HCT116 (cell line): Measurements from ENCODE around the gene RPS14. TPM values are rescaled to one million over a fixed set of nuclear protein-coding genes. Genes with fewer than 3 reads are reported as not detected.

Source experiments
- ATAC-seq: fragments of 200-7000 bp; cut with Tn5 transposase; 2 replicates; pipeline ENCODE4 v1.9.1; 2020; ENCODE audit warnings: mild to moderate bottlenecking, moderate library complexity
- BruUV-seq: library from RNA; stranded (reverse); fragments of 400-500 nt; replicated peaks from 2 replicates; lab custom pipeline; 2021; lab: Mats Ljungman, UMichigan
- CTCF ChIA-PET: fragments of 300-600 bp; sonication (Branson Sonifier 250); formaldehyde crosslinking; loops from one replicate; lab custom pipeline; 2021; ENCODE audit warnings: antibody characterized with exemption; lab: Charles Lee
- POLR2A ChIA-PET: fragments of 300-600, 350-600 bp; sonication (Branson Sonifier 250); formaldehyde crosslinking; loops from one replicate; lab custom pipeline; 2021; ENCODE audit warnings: antibody characterized with exemption; lab: Charles Lee
- RAD21 ChIA-PET, 2 experiments: fragments of 300-600 bp; sonication (Branson Sonifier 250); formaldehyde crosslinking; loops; one replicate each; lab custom pipeline; 2023; ENCODE audit warnings: low total read pairs in 2 of 2; ENCODE audit not compliant: uncharacterized antibody in 2 of 2, unreplicated experiment in 2 of 2, low non-redundant PET in 1 of 2; lab: Charles Lee
- DNase-seq: peaks from one replicate; pipeline ENCODE4 v3.0.0-alpha.2; 2010; ENCODE audit warnings: low read depth, low spot score
- H2AFZ ChIP-seq: fragments of 200-600 bp; shearing (Covaris generic), sonication (generic); 2 replicates; pipeline ENCODE4 v1.6.1; 2017; ENCODE audit warnings: low read depth, mixed run types, mixed read lengths, antibody characterized with exemption, low read length; ENCODE audit not compliant: poor library complexity, severe bottlenecking
- H3K27ac ChIP-seq: 2 replicates; pipeline ENCODE4 v1.5.1; 2012; ENCODE audit warnings: low read depth, low read length
- H3K27me3 ChIP-seq: fragments of 200-600 bp; sonication (generic); 2 replicates; pipeline ENCODE4 v1.6.1; 2016; ENCODE audit warnings: mixed run types, low read length, mixed read lengths; ENCODE audit not compliant: insufficient read depth
- H3K36me3 ChIP-seq, 2 experiments: fragments of 200-500 bp in 1 of 2; fragments of 200-600 bp in 1 of 2; sonication (Bioruptor generic) in 1 of 2; sonication (generic) in 1 of 2; 2 replicates each; pipeline versions ENCODE4 v1.5.1 to v1.6.1; 2014 to 2016; ENCODE audit warnings: low read length in 2 of 2, inconsistent platforms in 1 of 2, mixed read lengths in 1 of 2, mixed run types in 1 of 2; ENCODE audit not compliant: insufficient read depth in 2 of 2, control insufficient read depth in 1 of 2
- H3K4me1 ChIP-seq, 2 experiments: fragments of 200-600 bp in 1 of 2; sonication (generic) in 1 of 2; 2 replicates each; pipeline versions ENCODE4 v1.5.1 to v1.6.1; 2012 to 2017; ENCODE audit warnings: low read length in 2 of 2, inconsistent platforms in 1 of 2, mild to moderate bottlenecking in 1 of 2, mixed read lengths in 1 of 2, mixed run types in 1 of 2, moderate library complexity in 1 of 2; ENCODE audit not compliant: insufficient read depth in 2 of 2, control insufficient read depth in 1 of 2
- H3K4me2 ChIP-seq: fragments of 200-600 bp; sonication (generic); 2 replicates; pipeline ENCODE4 v1.6.1; 2017; ENCODE audit warnings: mixed run types, low read length, mixed read lengths
- H3K4me3 ChIP-seq, 2 experiments: fragments of 200-600 bp in 1 of 2; sonication (generic) in 1 of 2; replicated peaks in 1 of 2; 2 replicates each; pipeline ENCODE4 v1.5.1; 2011 to 2016; ENCODE audit warnings: low read length in 2 of 2, control low read depth in 1 of 2, low read depth in 1 of 2, mild to moderate bottlenecking in 1 of 2, mixed read lengths in 1 of 2, mixed run types in 1 of 2
- H3K79me2 ChIP-seq: fragments of 200-600 bp; sonication (generic); 2 replicates; pipeline ENCODE4 v1.6.1; 2017; ENCODE audit warnings: mild to moderate bottlenecking, mixed run types, low read length, moderate library complexity, mixed read lengths; ENCODE audit not compliant: insufficient read depth
- H3K9ac ChIP-seq: fragments of 200-600 bp; sonication (generic); 2 replicates; pipeline ENCODE4 v1.6.1; 2016; ENCODE audit warnings: low read length, mixed read lengths
- H3K9me2 ChIP-seq: fragments of 200-600 bp; sonication (generic), shearing (Covaris generic); 2 replicates; pipeline ENCODE4 v1.6.1; 2017; ENCODE audit warnings: mixed run types, mild to moderate bottlenecking, moderate library complexity; ENCODE audit not compliant: insufficient read depth
- H3K9me3 ChIP-seq, 2 experiments: fragments of 200-500 bp in 1 of 2; fragments of 200-600 bp in 1 of 2; sonication (Bioruptor generic) in 1 of 2; sonication (generic) in 1 of 2; 2 replicates each; pipeline ENCODE4 v1.6.1; 2014 to 2017; ENCODE audit warnings: low read length in 2 of 2, mixed read lengths in 2 of 2, inconsistent platforms in 1 of 2, low read depth in 1 of 2, mild to moderate bottlenecking in 1 of 2, mixed run types in 1 of 2, moderate library complexity in 1 of 2; ENCODE audit not compliant: control insufficient read depth in 1 of 2, insufficient read depth in 1 of 2
- H4K20me1 ChIP-seq: fragments of 200-600 bp; sonication (generic), shearing (Covaris generic); 2 replicates; pipeline ENCODE4 v1.6.1; 2017; ENCODE audit warnings: mixed run types, mild to moderate bottlenecking, moderate library complexity; ENCODE audit not compliant: insufficient read depth
- ATF3 ChIP-seq: IDR thresholded peaks from 2 replicates; pipeline ENCODE4 v1.6.1; 2012
- CBX3 ChIP-seq: IDR thresholded peaks from 2 replicates; pipeline ENCODE4 v1.6.1; 2012; ENCODE audit warnings: low read depth
- CTCF ChIP-seq, 3 experiments: fragments of 200-600 bp in 1 of 3; sonication (generic) in 1 of 3; IDR thresholded peaks in 2 of 3; conservative IDR thresholded peaks in 1 of 3; 2 replicates each; pipeline ENCODE4 v1.5.1; 2012 to 2017; ENCODE audit warnings: low read depth in 2 of 3, low read length in 2 of 3, antibody characterized with exemption in 1 of 3, borderline replicate concordance in 1 of 3, control low read depth in 1 of 3, mild to moderate bottlenecking in 1 of 3, mixed read lengths in 1 of 3, mixed run types in 1 of 3, moderate library complexity in 1 of 3; ENCODE audit not compliant: insufficient read depth in 1 of 3
- EGR1 ChIP-seq: IDR thresholded peaks from 2 replicates; pipeline ENCODE4 v1.6.1; 2012; ENCODE audit warnings: low read depth
- ELF1 ChIP-seq: IDR thresholded peaks from 2 replicates; pipeline ENCODE4 v1.6.1; 2012; ENCODE audit warnings: low read depth, borderline replicate concordance
- EZH2phosphoT487 ChIP-seq: fragments of 200-600 bp; IDR thresholded peaks from 2 replicates; pipeline ENCODE4 v1.6.1; 2018; ENCODE audit warnings: antibody characterized with exemption, borderline replicate concordance
- FOSL1 ChIP-seq: IDR thresholded peaks from 2 replicates; pipeline ENCODE4 v1.6.1; 2012; ENCODE audit warnings: low read depth
- JUND ChIP-seq: IDR thresholded peaks from 2 replicates; pipeline ENCODE4 v1.6.1; 2012
- RAD21 ChIP-seq: IDR thresholded peaks from 2 replicates; pipeline ENCODE4 v1.6.1; 2012; ENCODE audit warnings: low read depth, mild to moderate bottlenecking
- SIN3A ChIP-seq: IDR thresholded peaks from 2 replicates; pipeline ENCODE4 v1.6.1; 2012; ENCODE audit warnings: low read depth
- SP1 ChIP-seq: IDR thresholded peaks from 2 replicates; pipeline ENCODE4 v1.6.1; 2012; ENCODE audit warnings: low read depth
- SRF ChIP-seq: IDR thresholded peaks from 2 replicates; pipeline ENCODE4 v1.6.1; 2012; ENCODE audit warnings: low read depth
- TCF7L2 ChIP-seq: IDR thresholded peaks from 2 replicates; pipeline ENCODE4 v1.7.0; 2011; ENCODE audit warnings: borderline replicate concordance, inconsistent platforms; ENCODE audit not compliant: insufficient read depth, insufficient read length; ENCODE audit errors: extremely low read depth
- YY1 ChIP-seq: IDR thresholded peaks from 2 replicates; pipeline ENCODE4 v1.6.1; 2011; ENCODE audit warnings: low read length, low read depth, moderate library complexity, mild to moderate bottlenecking; ENCODE audit not compliant: insufficient replicate concordance; ENCODE audit errors: extremely low read depth
- ZBTB33 ChIP-seq: IDR thresholded peaks from 2 replicates; pipeline ENCODE4 v1.6.1; 2011; ENCODE audit warnings: mild to moderate bottlenecking, low read length, moderate library complexity; ENCODE audit not compliant: insufficient replicate concordance; ENCODE audit errors: extremely low read depth
- ZFX ChIP-seq: fragments of 450-650 bp; IDR thresholded peaks from 2 replicates; pipeline ENCODE4 v1.6.1; 2017
- ZNF274 ChIP-seq: fragments of 200-500 bp; sonication (Bioruptor generic); IDR thresholded peaks from 2 replicates; pipeline ENCODE4 v1.6.1; 2014; ENCODE audit warnings: mild to moderate bottlenecking, low read depth, low read length, inconsistent platforms
- intact Hi-C: fragments of 100-400 bp; cut with micrococcal nuclease; formaldehyde crosslinking; loops from 2 replicates; pipeline ENCODE4 v1.10.0; 2022
- total RNA-seq: library from RNA; stranded (reverse); gene quantifications from one replicate; pipeline ENCODE4 v1.2.1, GENCODE V29; 2021; ENCODE audit not compliant: unreplicated experiment
- TF ChIP-seq, protein P1 (sequence below): IDR thresholded peaks from 2 replicates; pipeline ENCODE4 v1.6.1; 2012
- TF ChIP-seq, protein P2 (sequence below): IDR thresholded peaks from 2 replicates; pipeline ENCODE4 v1.6.1; 2012; ENCODE audit warnings: low read depth

RPS14 gene
- total RNA-seq, 1 experiment from 2014 or later, result 2,557 TPM

- Histone ChIP-seq H3K4me2 (peak overlapping the region; percentile 84), H3K27ac (peak overlapping the region; percentile 86), H3K4me3 (peak overlapping the region; percentile 94 to 96), H4K20me1 (peaks cover 26% of the 10 kb centered on the region; the same call in 1 of the 2 replicates), H3K4me1 (peaks cover 3 to 26% of the 10 kb centered on the region in 2 experiments; a peak in 3 of 4 replicates)
- TF ChIP-seq FOSL1 (no peak), JUND (no peak), CBX3 (no peak), ATF3 (no peak), RAD21 (no peak), SRF (no peak), SP1 (no peak), TCF7L2 (no peak), EZH2phosphoT487 (no peak), ZFX (no peak), CTCF (IDR thresholded peaks at IDR 0.05 in 2 of 3, conservative IDR thresholded peaks at IDR 0.05 in 1 of 3; ENCODE audit: borderline replicate concordance in 1 of 3, insufficient read depth in 1 of 3, low read depth in 2 of 3, low read length in 2 of 3) (no peak), YY1 (no peak), EGR1 (no peak), ZBTB33 (no peak), ELF1 (no peak), ZNF274 (no peak), SIN3A (no peak)
- TF ChIP-seq, protein P1, sequence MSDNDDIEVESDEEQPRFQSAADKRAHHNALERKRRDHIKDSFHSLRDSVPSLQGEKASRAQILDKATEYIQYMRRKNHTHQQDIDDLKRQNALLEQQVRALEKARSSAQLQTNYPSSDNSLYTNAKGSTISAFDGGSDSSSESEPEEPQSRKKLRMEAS, result no peak
- TF ChIP-seq, protein P2, sequence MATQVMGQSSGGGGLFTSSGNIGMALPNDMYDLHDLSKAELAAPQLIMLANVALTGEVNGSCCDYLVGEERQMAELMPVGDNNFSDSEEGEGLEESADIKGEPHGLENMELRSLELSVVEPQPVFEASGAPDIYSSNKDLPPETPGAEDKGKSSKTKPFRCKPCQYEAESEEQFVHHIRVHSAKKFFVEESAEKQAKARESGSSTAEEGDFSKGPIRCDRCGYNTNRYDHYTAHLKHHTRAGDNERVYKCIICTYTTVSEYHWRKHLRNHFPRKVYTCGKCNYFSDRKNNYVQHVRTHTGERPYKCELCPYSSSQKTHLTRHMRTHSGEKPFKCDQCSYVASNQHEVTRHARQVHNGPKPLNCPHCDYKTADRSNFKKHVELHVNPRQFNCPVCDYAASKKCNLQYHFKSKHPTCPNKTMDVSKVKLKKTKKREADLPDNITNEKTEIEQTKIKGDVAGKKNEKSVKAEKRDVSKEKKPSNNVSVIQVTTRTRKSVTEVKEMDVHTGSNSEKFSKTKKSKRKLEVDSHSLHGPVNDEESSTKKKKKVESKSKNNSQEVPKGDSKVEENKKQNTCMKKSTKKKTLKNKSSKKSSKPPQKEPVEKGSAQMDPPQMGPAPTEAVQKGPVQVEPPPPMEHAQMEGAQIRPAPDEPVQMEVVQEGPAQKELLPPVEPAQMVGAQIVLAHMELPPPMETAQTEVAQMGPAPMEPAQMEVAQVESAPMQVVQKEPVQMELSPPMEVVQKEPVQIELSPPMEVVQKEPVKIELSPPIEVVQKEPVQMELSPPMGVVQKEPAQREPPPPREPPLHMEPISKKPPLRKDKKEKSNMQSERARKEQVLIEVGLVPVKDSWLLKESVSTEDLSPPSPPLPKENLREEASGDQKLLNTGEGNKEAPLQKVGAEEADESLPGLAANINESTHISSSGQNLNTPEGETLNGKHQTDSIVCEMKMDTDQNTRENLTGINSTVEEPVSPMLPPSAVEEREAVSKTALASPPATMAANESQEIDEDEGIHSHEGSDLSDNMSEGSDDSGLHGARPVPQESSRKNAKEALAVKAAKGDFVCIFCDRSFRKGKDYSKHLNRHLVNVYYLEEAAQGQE, result no peak
- TF ChIP-seq, all 23 proteins: peak for 0
- ChIA-PET POLR2A (interaction anchor here (1.0 kb wide), 1 partner anchor 15 kb away, joined by 3 read pairs; no protein-coding TSS in a partner anchor), RAD21 (no interaction called here), CTCF (no interaction called here)
- no TSS peak for BruUV-seq
- H3K79me2 ChIP-seq, result peaks cover 51% of the 10 kb centered on the region
- ATAC-seq (no peak), DNase-seq (no peak)
- H3K27me3 ChIP-seq, result no peaks in the 10 kb centered on the region
- H3K9me2 ChIP-seq, result no peaks in the 10 kb centered on the region
- H3K36me3 ChIP-seq, result peaks cover 36 to 58% of the 10 kb centered on the region in 2 experiments
- H3K9ac ChIP-seq, result peak overlapping the region; percentile 97
- intact Hi-C loops, result no loop called here
- H2AFZ ChIP-seq, result no peak overlapping the region
- no peaks in the 10 kb centered on the region for H3K9me3 ChIP-seq
These were observed 1.2 kb downstream of the RPS14 start for GRCh38 chr5:150448334-150448733.
